Measurements from ENCODE around the gene ZNF891.

DNA sequence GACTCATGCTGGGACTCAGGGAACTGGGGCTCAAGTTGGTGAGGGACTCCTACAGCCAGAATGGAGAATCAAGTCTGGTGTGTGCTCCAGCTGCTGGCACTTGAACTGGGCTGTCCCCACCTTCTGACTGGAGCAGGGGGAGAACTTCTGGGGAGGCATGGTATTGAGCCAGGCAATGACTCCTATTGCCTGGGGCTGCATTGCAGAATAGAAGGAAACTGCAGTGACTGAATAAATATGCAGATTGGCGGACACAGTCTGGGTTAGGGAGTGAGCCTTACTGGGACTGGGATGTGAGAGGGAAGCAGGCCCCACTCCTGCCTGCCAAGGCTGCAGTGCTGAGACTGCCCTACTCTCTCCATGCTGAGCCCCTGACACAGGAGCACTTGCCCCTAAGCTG, 42.4 kb upstream of the ZNF891 start:
- no peak for TF ChIP-seq CHD4 (IDR thresholded peaks at IDR 0.05; ENCODE audit: borderline replicate concordance)
- no peak for TF ChIP-seq POLR2A (IDR thresholded peaks at IDR 0.05; ENCODE audit: low read length)

Measured in A549 (cell line).